GM23248 (cell line): Measurements from ENCODE around the gene ENTPD8.

ENCODE experiments used
- EZH2 ChIP-seq: fragments of 200-600 bp; sonication (generic); IDR thresholded peaks from 2 replicates; pipeline ENCODE4 v1.6.1; 2018; ENCODE audit warnings: antibody characterized with exemption, mild to moderate bottlenecking; ENCODE audit not compliant: insufficient read depth, poor library complexity, severe bottlenecking
- EZH2phosphoT487 ChIP-seq: fragments of 200-600 bp; sonication (generic); IDR thresholded peaks from 2 replicates; pipeline ENCODE4 v1.6.1; 2018; ENCODE audit warnings: antibody characterized with exemption, moderate library complexity, mild to moderate bottlenecking, low read depth; ENCODE audit not compliant: insufficient read depth

GRCh38 chr9:137484551-137485315 is 43.6 kb upstream of the ENTPD8 start:
- TF ChIP-seq EZH2phosphoT487 (no peak), EZH2 (no peak)
